Mesenchymal stem cell (in vitro differentiated cells and primary cell): ENCODE measurements around the gene TRMO.
A peak's percentile ranks its signal among the peaks of the same experiment; 100 is the strongest.

Source experiments
- DNase-seq: peaks from one replicate; pipeline ENCODE4 v3.0.0-alpha.2; 2013
- H2AFZ ChIP-seq: one replicate; pipeline ENCODE4 v1.6.1; 2013; ENCODE audit warnings: low read depth, mild to moderate bottlenecking, control low read depth, inconsistent platforms, low read length, moderate library complexity
- H2AK5ac ChIP-seq: 2 replicates; pipeline ENCODE4 v1.6.1; 2013; ENCODE audit warnings: low read length, moderate library complexity, mild to moderate bottlenecking, inconsistent platforms; ENCODE audit not compliant: severe bottlenecking
- H2BK120ac ChIP-seq: one replicate; pipeline ENCODE4 v1.6.1; 2013; ENCODE audit warnings: low read depth, mild to moderate bottlenecking, inconsistent platforms, low read length, moderate library complexity
- H2BK12ac ChIP-seq, 2 experiments: one replicate each; pipeline ENCODE4 v1.6.1; 2013; ENCODE audit warnings: inconsistent platforms in 2 of 2, low read length in 2 of 2, mild to moderate bottlenecking in 2 of 2, moderate library complexity in 2 of 2, control low read depth in 1 of 2
- H2BK15ac ChIP-seq: one replicate; pipeline ENCODE4 v1.6.1; 2013; ENCODE audit warnings: mild to moderate bottlenecking, low read depth, inconsistent platforms; ENCODE audit not compliant: poor library complexity, severe bottlenecking
- H2BK5ac ChIP-seq: 2 replicates; pipeline ENCODE4 v1.6.1; 2013; ENCODE audit warnings: low read depth, mild to moderate bottlenecking, low read length, control low read depth, inconsistent platforms; ENCODE audit not compliant: poor library complexity, severe bottlenecking
- H3K14ac ChIP-seq, 2 experiments: one replicate each; pipeline ENCODE4 v1.6.1; 2013; ENCODE audit warnings: inconsistent platforms in 2 of 2, low read length in 2 of 2, control low read depth in 1 of 2, mild to moderate bottlenecking in 1 of 2, moderate library complexity in 1 of 2
- H3K18ac ChIP-seq, 2 experiments: one replicate each; pipeline ENCODE4 v1.6.1; 2013; ENCODE audit warnings: inconsistent platforms in 2 of 2, low read length in 2 of 2, control low read depth in 1 of 2, low read depth in 1 of 2, mild to moderate bottlenecking in 1 of 2
- H3K23ac ChIP-seq, 2 experiments: one replicate each; pipeline ENCODE4 v1.6.1; 2013; ENCODE audit warnings: inconsistent platforms in 2 of 2, low read length in 2 of 2, mild to moderate bottlenecking in 2 of 2, moderate library complexity in 2 of 2, control low read depth in 1 of 2
- H3K27ac ChIP-seq: 2 replicates; pipeline ENCODE4 v1.5.1; 2013; ENCODE audit warnings: mild to moderate bottlenecking, moderate library complexity, low read length, control low read depth, inconsistent platforms; ENCODE audit not compliant: poor library complexity, severe bottlenecking
- H3K27me3 ChIP-seq, 2 experiments: 2 replicates each; pipeline versions ENCODE4 v1.6.1 to v1.7.0; 2013; ENCODE audit warnings: low read length in 2 of 2, mild to moderate bottlenecking in 2 of 2, moderate library complexity in 2 of 2, control low read depth in 1 of 2, inconsistent platforms in 1 of 2; ENCODE audit not compliant: control insufficient read depth in 1 of 2, insufficient read depth in 1 of 2
- H3K36me3 ChIP-seq, 2 experiments: 2 replicates each; pipeline versions ENCODE4 v1.6.1 to v1.7.0; 2013; ENCODE audit warnings: low read length in 2 of 2, control low read depth in 1 of 2, inconsistent platforms in 1 of 2, low read depth in 1 of 2, mild to moderate bottlenecking in 1 of 2; ENCODE audit not compliant: insufficient read depth in 2 of 2, control insufficient read depth in 1 of 2
- H3K4ac ChIP-seq, 2 experiments: one replicate each; pipeline ENCODE4 v1.6.1; 2013; ENCODE audit warnings: inconsistent platforms in 2 of 2, low read length in 2 of 2, mild to moderate bottlenecking in 2 of 2, moderate library complexity in 2 of 2, control low read depth in 1 of 2, low read depth in 1 of 2
- H3K4me1 ChIP-seq: 2 replicates; pipeline ENCODE4 v1.6.1; 2013; ENCODE audit warnings: low read depth, low read length, control low read depth; ENCODE audit not compliant: control insufficient read depth, insufficient read depth
- H3K4me2 ChIP-seq: 2 replicates; pipeline ENCODE4 v1.6.1; 2013; ENCODE audit warnings: low read length, mild to moderate bottlenecking, inconsistent platforms; ENCODE audit not compliant: poor library complexity, severe bottlenecking
- H3K4me3 ChIP-seq, 2 experiments: 2 replicates each; pipeline versions ENCODE4 v1.5.1 to v1.7.0; 2013; ENCODE audit warnings: low read length in 2 of 2, mild to moderate bottlenecking in 2 of 2, control low read depth in 1 of 2, low read depth in 1 of 2; ENCODE audit not compliant: insufficient read depth in 1 of 2
- H3K79me1 ChIP-seq: replicated peaks from 2 replicates; pipeline ENCODE4 v1.6.1; 2013; ENCODE audit warnings: mild to moderate bottlenecking, control low read depth, low read length, inconsistent platforms; ENCODE audit not compliant: poor library complexity, severe bottlenecking
- H3K9ac ChIP-seq: 2 replicates; pipeline ENCODE4 v1.7.0; 2013; ENCODE audit warnings: mild to moderate bottlenecking, low read length, moderate library complexity
- H3K9me3 ChIP-seq: 2 replicates; pipeline ENCODE4 v1.7.0; 2013; ENCODE audit warnings: mild to moderate bottlenecking, low read length; ENCODE audit not compliant: control insufficient read depth
- H4K8ac ChIP-seq: one replicate; pipeline ENCODE4 v1.6.1; 2013; ENCODE audit warnings: inconsistent platforms, mild to moderate bottlenecking, low read length, moderate library complexity
- H4K91ac ChIP-seq: one replicate; pipeline ENCODE4 v1.6.1; 2013; ENCODE audit warnings: mild to moderate bottlenecking, low read length, inconsistent platforms
- WGBS: methylation state at CpG from one replicate; pipeline ENCODE4 v1.1.7; 2013; ENCODE audit warnings: mixed read lengths; 5-methylcytosine and 5-hydroxymethylcytosine counted together

TRMO gene

GRCh38 chr9:97856857-97857605, 65.3 kb downstream of the TRMO start:
- DNase-seq, result no peak
- Histone ChIP-seq H3K9ac (no peak overlapping the region), H3K27me3 (peaks cover 83 to 91% of the 10 kb centered on the region in 2 experiments), H3K27ac (no peak overlapping the region), H3K4me1 (peaks cover 23% of the 10 kb centered on the region), H3K4me3 (no peak overlapping the region), H4K8ac (no peak overlapping the region), H2BK12ac (no peak overlapping the region), H3K4ac (no peak overlapping the region), H3K23ac (peak overlapping the region in 1 of 2 experiments; percentile 53), H2AFZ (no peak overlapping the region), H3K9me3 (peaks cover 7% of the 10 kb centered on the region), H2AK5ac (no peak overlapping the region), H4K91ac (no peak overlapping the region), H2BK5ac (no peak overlapping the region), H2BK15ac (no peak overlapping the region), H3K18ac (no peak overlapping the region), H3K79me1 (no peaks in the 10 kb centered on the region), H3K4me2 (no peak overlapping the region), H3K14ac (no peak overlapping the region), H2BK120ac (no peak overlapping the region), H3K36me3 (peaks cover 0 to 3% of the 10 kb centered on the region in 2 experiments)
- whole genome bisulfite sequencing, result 8% methylated on average over 15 of the region's 15 CpGs

DNA sequence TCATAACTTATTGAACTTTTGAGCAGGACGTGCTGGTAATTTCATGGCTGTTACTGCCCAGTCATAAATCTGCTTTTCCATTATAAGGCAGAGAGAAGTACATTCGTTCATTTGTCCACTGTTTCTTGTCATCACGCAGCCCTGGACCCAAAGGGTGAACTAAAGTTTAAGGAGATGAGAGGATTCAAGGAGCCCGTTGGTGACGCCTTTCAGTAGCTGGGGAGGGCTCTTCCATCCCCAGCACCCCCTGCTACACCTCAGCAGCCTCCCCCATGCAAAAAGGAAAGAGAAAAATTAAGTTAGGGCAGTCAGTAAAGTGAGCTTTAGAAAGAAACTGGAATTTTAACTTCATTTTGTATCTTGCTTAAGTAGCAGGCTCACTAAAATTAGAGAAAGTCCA, 66.4 kb downstream of the TRMO start:
- Histone ChIP-seq H4K8ac (no peak overlapping the region), H3K4me1 (peaks cover 29% of the 10 kb centered on the region), H3K79me1 (no peaks in the 10 kb centered on the region), H2BK5ac (no peak overlapping the region), H3K9me3 (peaks cover 7% of the 10 kb centered on the region), H3K4ac (no peak overlapping the region), H2BK12ac (no peak overlapping the region), H2BK120ac (no peak overlapping the region), H3K27me3 (peaks cover 89 to 91% of the 10 kb centered on the region in 2 experiments), H3K27ac (no peak overlapping the region), H3K4me2 (no peak overlapping the region), H3K23ac (no peak overlapping the region), H3K9ac (no peak overlapping the region), H2BK15ac (no peak overlapping the region), H2AFZ (no peak overlapping the region), H3K18ac (no peak overlapping the region), H3K36me3 (peaks cover 0 to 3% of the 10 kb centered on the region in 2 experiments), H3K14ac (no peak overlapping the region), H4K91ac (no peak overlapping the region), H2AK5ac (no peak overlapping the region), H3K4me3 (no peak overlapping the region)
- WGBS, result 16% methylated on average over 3 of the region's 5 CpGs
- DNase-seq, result no peak

DNA sequence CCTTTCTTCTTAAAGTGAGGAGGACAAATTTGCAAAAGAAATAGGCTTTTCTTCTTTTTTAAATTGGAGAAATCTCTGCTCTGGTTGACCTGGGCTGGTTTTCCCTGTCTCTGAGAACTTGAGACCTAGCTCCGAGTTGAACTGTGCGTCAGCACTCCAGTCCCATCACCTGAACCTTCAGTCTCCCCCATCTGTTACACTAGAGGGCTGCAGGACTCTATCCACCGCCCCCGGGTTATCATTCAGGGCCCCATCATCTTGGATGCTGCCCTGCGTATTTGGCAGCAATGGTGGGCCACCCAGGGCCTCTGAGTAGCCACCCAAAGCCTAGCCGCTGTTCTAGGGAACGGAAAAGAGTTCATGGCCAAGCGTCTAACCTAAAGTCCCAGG, 66.8 kb downstream of the TRMO start:
- no peak overlapping the region for H2AFZ ChIP-seq
- H3K4me1 ChIP-seq, result peaks cover 29% of the 10 kb centered on the region
- no peak overlapping the region for H2BK120ac ChIP-seq
- DNase-seq, result no peak
- H3K4me3 ChIP-seq, result no peak overlapping the region
- H3K4ac ChIP-seq, result no peak overlapping the region
- H3K36me3 ChIP-seq, result peaks cover 0 to 3% of the 10 kb centered on the region in 2 experiments
- no peak overlapping the region for H2BK15ac ChIP-seq
- no peaks in the 10 kb centered on the region for H3K79me1 ChIP-seq
- H3K23ac ChIP-seq, result peak overlapping the region in 1 of 2 experiments; percentile 40
- H2AK5ac ChIP-seq, result no peak overlapping the region
- H3K18ac ChIP-seq, result no peak overlapping the region
- no peak overlapping the region for H3K14ac ChIP-seq
- H4K91ac ChIP-seq, result no peak overlapping the region
- peaks cover 88 to 91% of the 10 kb centered on the region in 2 experiments for H3K27me3 ChIP-seq
- no peak overlapping the region for H3K4me2 ChIP-seq
- no peak overlapping the region for H4K8ac ChIP-seq
- H2BK5ac ChIP-seq, result no peak overlapping the region
- H3K9me3 ChIP-seq, result peaks cover 7% of the 10 kb centered on the region
- no peak overlapping the region for H3K9ac ChIP-seq
- H2BK12ac ChIP-seq, result no peak overlapping the region
- 7% methylated on average over 8 of the region's 8 CpGs for WGBS
- no peak overlapping the region for H3K27ac ChIP-seq

DNA sequence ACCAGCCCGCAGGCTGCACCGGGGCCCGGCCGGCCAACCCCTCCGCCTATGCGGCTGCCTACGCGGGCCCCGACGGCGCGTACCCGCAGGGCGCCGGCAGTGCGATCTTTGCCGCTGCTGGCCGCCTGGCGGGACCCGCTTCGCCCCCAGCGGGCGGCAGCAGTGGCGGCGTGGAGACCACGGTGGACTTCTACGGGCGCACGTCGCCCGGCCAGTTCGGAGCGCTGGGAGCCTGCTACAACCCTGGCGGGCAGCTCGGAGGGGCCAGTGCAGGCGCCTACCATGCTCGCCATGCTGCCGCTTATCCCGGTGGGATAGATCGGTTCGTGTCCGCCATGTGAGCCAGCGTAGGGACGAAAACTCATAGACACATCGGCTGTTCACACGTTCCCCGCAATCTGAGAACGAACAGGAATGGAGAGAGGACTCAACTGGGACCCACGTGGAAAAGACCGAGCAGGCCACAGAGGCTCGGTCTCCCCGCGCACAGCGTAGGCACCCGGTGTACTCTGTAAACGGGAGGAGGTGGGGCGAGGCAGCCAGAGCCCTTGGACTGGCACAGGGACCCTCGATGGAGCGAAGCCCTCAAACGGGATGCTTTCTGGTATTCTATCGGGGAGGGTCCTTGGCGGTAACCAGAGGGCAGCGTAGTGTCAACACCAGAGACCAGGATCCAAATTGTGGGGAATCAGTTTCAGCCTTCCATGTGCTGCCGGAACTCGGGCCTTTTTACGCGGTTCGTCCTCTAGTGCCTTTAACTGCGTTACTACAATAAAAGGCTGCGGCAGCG, 67.4 kb downstream of the TRMO start:
- H3K23ac ChIP-seq, result peak overlapping the region in 1 of 2 experiments; percentile 60
- no peak overlapping the region for H2BK120ac ChIP-seq
- no peak overlapping the region for H2BK12ac ChIP-seq
- H2AK5ac ChIP-seq, result no peak overlapping the region
- H2AFZ ChIP-seq, result no peak overlapping the region
- peaks cover 0 to 3% of the 10 kb centered on the region in 2 experiments for H3K36me3 ChIP-seq
- no peak overlapping the region for H3K14ac ChIP-seq
- no peaks in the 10 kb centered on the region for H3K79me1 ChIP-seq
- H4K8ac ChIP-seq, result no peak overlapping the region
- no peak overlapping the region for H3K4me2 ChIP-seq
- H3K4ac ChIP-seq, result no peak overlapping the region
- H3K27me3 ChIP-seq, result peaks cover 88 to 91% of the 10 kb centered on the region in 2 experiments
- H3K27ac ChIP-seq, result no peak overlapping the region
- no peak overlapping the region for H3K9ac ChIP-seq
- H2BK15ac ChIP-seq, result no peak overlapping the region
- no peak overlapping the region for H3K4me3 ChIP-seq
- H3K9me3 ChIP-seq, result peaks cover 11% of the 10 kb centered on the region
- no peak for DNase-seq
- no peak overlapping the region for H3K18ac ChIP-seq
- no peak overlapping the region for H4K91ac ChIP-seq
- no peak overlapping the region for H2BK5ac ChIP-seq
- peaks cover 29% of the 10 kb centered on the region for H3K4me1 ChIP-seq
- WGBS, result 15% methylated on average over 66 of the region's 71 CpGs
